Fibroblast of lung (primary cell): ENCODE results near the gene GDPD3. TPM values are rescaled to one million over a fixed set of nuclear protein-coding genes. Genes with fewer than 3 reads are reported as not detected.

Experiments used
- DNase-seq, 2 donors: peaks; one replicate each; pipeline versions ENCODE4 v3.0.0 to v3.0.0-alpha.2; 2010; ENCODE audit warnings: low read depth in 2 of 2
- H2AFZ ChIP-seq: 2 replicates; pipeline ENCODE4 v1.5.1; 2012; ENCODE audit warnings: low read length, control low read depth, inconsistent platforms
- H3K27ac ChIP-seq: 2 replicates; pipeline ENCODE4 v1.5.1; 2011; ENCODE audit warnings: low read length, control low read depth; ENCODE audit not compliant: insufficient read depth
- H3K27me3 ChIP-seq: 2 replicates; pipeline ENCODE4 v1.5.1; 2011; ENCODE audit warnings: mild to moderate bottlenecking, low read length; ENCODE audit not compliant: control insufficient read depth, insufficient read depth
- H3K36me3 ChIP-seq: 2 replicates; pipeline ENCODE4 v1.5.1; 2011; ENCODE audit warnings: low read length; ENCODE audit not compliant: control insufficient read depth, insufficient read depth
- H3K4me1 ChIP-seq: 2 replicates; pipeline ENCODE4 v1.5.1; 2011; ENCODE audit warnings: low read length; ENCODE audit not compliant: control insufficient read depth, insufficient read depth; ENCODE audit errors: extremely low read depth
- H3K4me2 ChIP-seq: 2 replicates; pipeline ENCODE4 v1.5.1; 2011; ENCODE audit warnings: low read length, control low read depth; ENCODE audit not compliant: insufficient read depth; ENCODE audit errors: extremely low read depth
- H3K4me3 ChIP-seq, 4 experiments: fragments of 200-600 bp in 1 of 4; sonication (generic) in 1 of 4; replicated peaks in 1 of 4; 2 replicates each; pipeline ENCODE4 v1.5.1; 2011 to 2016; ENCODE audit warnings: low read length in 4 of 4, low read depth in 3 of 4, mild to moderate bottlenecking in 3 of 4, control low read depth in 2 of 4, inconsistent platforms in 1 of 4, mixed read lengths in 1 of 4; ENCODE audit not compliant: insufficient read depth in 1 of 4; ENCODE audit errors: control extremely low read depth in 1 of 4
- H3K79me2 ChIP-seq: 2 replicates; pipeline ENCODE4 v1.5.1; 2012; ENCODE audit warnings: mild to moderate bottlenecking, low read length, inconsistent platforms; ENCODE audit not compliant: control insufficient read depth, insufficient read depth
- H3K9ac ChIP-seq: 2 replicates; pipeline ENCODE4 v1.5.1; 2011; ENCODE audit warnings: mild to moderate bottlenecking, low read length, control low read depth; ENCODE audit not compliant: insufficient read depth
- H3K9me3 ChIP-seq: 2 replicates; pipeline ENCODE4 v1.5.1; 2012; ENCODE audit warnings: low read depth, low read length; ENCODE audit not compliant: control insufficient read depth, insufficient read depth
- H4K20me1 ChIP-seq: 2 replicates; pipeline ENCODE4 v1.5.1; 2011; ENCODE audit warnings: low read length; ENCODE audit not compliant: control insufficient read depth, insufficient read depth; ENCODE audit errors: extremely low read depth
- EZH2 ChIP-seq: IDR thresholded peaks from 2 replicates; pipeline ENCODE4 v1.5.1; 2012; ENCODE audit warnings: low read length, control low read depth, mild to moderate bottlenecking; ENCODE audit errors: missing control alignments
- polyA plus RNA-seq, 2 donors: library from polyadenylated mRNA; depleted of rRNA in 1 of 2; stranded (reverse) in 1 of 2; unstranded in 1 of 2; fragments of >200 nt; gene quantifications; 2 replicates each; pipeline ENCODE4 v1.2.1, GENCODE V29; 2011 to 2012; ENCODE audit warnings: missing spikeins in 1 of 2
- total RNA-seq: library from RNA; depleted of rRNA; stranded (reverse); fragments of >200 nt; gene quantifications from 2 replicates; pipeline ENCODE4 v1.2.1, GENCODE V29; 2014
- TF ChIP-seq, protein P1 (sequence below), 2 donors: IDR thresholded peaks in 1 of 2; conservative IDR thresholded peaks in 1 of 2; 1 replicate in 1 of 2; 2 replicates in 1 of 2; pipeline ENCODE4 v1.5.1; 2011 to 2012; ENCODE audit warnings: low read length in 2 of 2, control low read depth in 1 of 2, inconsistent platforms in 1 of 2, low read depth in 1 of 2, mild to moderate bottlenecking in 1 of 2

The GDPD3 gene
- total and polyA plus RNA-seq, 2 donors (not counting 1 experiment from before 2014, with no cell fraction given), result 1.2 TPM

DNA sequence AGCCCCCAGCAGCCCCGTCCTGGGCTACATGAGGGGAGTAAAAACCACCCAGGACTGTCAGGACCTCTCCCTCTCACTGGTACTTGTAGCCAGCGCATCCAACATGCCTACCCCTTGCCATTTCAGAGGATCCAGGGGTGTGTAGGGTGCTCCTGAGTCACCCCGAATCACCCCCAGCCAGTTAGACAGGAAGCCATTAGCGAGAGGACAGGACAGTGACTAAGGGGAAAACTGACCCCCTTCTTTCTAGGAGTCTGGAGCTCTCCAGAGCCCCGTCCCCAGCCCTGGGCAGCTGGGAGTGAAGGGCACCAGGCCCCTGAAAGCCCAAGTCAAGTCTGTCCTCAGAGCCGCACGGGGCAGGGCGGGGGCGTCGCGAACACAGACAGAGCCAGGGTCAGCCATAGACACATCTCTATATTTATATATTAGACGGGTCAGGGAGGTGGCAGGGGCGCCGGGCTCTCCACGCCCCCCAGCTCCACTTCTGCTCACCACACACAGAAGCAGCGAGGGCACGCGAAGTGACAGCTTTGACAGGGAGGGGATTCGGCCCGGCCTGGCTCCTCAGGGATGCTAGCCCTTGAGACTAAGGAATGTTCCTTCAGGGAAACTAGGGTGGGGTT lies 485 bp upstream of the GDPD3 start:
- Histone ChIP-seq H3K36me3 (peaks cover 27% of the 10 kb centered on the region), H3K4me2 (no peak overlapping the region), H3K27ac (peak overlapping the region; percentile 10), H3K9ac (no peak overlapping the region), H3K4me1 (peaks cover 8% of the 10 kb centered on the region), H3K9me3 (no peaks in the 10 kb centered on the region), H4K20me1 (no peaks in the 10 kb centered on the region), H3K79me2 (no peaks in the 10 kb centered on the region), H3K27me3 (no peaks in the 10 kb centered on the region), H2AFZ (no peak overlapping the region), H3K4me3 (no peak overlapping the region)
- no peak for DNase-seq
- TF ChIP-seq, protein P1, sequence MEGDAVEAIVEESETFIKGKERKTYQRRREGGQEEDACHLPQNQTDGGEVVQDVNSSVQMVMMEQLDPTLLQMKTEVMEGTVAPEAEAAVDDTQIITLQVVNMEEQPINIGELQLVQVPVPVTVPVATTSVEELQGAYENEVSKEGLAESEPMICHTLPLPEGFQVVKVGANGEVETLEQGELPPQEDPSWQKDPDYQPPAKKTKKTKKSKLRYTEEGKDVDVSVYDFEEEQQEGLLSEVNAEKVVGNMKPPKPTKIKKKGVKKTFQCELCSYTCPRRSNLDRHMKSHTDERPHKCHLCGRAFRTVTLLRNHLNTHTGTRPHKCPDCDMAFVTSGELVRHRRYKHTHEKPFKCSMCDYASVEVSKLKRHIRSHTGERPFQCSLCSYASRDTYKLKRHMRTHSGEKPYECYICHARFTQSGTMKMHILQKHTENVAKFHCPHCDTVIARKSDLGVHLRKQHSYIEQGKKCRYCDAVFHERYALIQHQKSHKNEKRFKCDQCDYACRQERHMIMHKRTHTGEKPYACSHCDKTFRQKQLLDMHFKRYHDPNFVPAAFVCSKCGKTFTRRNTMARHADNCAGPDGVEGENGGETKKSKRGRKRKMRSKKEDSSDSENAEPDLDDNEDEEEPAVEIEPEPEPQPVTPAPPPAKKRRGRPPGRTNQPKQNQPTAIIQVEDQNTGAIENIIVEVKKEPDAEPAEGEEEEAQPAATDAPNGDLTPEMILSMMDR (conservative IDR thresholded peaks at IDR 0.05 in 1 of 2, IDR thresholded peaks at IDR 0.05 in 1 of 2; ENCODE audit: low read depth in 1 of 2, low read length in 2 of 2), result no peak
- no peak for TF ChIP-seq EZH2

DNA sequence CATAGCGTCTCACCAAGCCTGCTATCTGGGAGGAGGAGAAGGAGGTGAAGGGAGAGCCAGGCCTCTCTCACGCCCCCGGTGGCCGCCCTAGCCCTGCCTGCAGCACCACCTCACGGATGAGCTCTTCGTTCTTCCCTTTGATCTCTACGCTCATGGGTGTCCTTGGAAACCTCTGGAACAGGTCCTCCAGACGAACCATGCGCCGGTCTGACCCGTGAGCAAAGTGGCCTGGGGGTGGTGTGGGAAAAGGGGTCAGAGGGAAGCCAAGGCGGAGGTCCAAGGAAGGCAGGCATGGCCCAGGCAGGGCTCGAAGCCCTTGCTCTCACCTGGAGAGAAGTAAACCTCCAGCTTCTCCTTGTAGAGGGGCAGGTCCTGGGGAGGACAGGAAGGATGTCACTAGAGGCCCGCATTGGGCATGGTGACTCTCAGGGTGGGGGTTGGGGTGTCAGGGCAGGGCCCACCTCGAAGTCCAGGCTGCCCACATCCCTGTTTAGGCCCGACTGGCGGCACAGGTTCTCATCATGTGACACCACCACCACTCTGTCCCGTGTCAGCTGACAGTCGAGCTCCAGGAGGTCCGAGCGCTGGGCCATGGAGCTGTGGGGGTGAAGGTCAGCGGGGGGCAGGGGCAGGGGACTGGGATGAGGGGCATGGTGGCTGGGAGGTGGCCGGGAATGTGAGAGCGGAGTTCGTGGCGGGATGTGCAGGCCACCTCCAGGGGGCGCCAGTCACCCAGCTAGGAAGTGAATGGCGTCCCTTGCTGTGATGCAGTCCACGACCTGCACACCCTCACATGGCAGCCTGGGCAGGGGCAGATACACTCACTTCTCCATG lies 923 bp downstream of the GDPD3 start:
- peak; percentile 30 to 58 for DNase-seq
- TF ChIP-seq, protein P1 (conservative IDR thresholded peaks at IDR 0.05 in 1 of 2, IDR thresholded peaks at IDR 0.05 in 1 of 2; ENCODE audit: low read depth in 1 of 2, low read length in 2 of 2), result peak; percentile 52 to 61
- TF ChIP-seq EZH2, result no peak
- Histone ChIP-seq H3K4me1 (peaks cover 8% of the 10 kb centered on the region), H3K27me3 (no peaks in the 10 kb centered on the region), H3K79me2 (no peaks in the 10 kb centered on the region), H3K9me3 (no peaks in the 10 kb centered on the region), H3K27ac (no peak overlapping the region), H2AFZ (no peak overlapping the region), H3K4me3 (no peak overlapping the region), H3K4me2 (no peak overlapping the region), H3K36me3 (peaks cover 23% of the 10 kb centered on the region), H3K9ac (no peak overlapping the region), H4K20me1 (no peaks in the 10 kb centered on the region)

DNA sequence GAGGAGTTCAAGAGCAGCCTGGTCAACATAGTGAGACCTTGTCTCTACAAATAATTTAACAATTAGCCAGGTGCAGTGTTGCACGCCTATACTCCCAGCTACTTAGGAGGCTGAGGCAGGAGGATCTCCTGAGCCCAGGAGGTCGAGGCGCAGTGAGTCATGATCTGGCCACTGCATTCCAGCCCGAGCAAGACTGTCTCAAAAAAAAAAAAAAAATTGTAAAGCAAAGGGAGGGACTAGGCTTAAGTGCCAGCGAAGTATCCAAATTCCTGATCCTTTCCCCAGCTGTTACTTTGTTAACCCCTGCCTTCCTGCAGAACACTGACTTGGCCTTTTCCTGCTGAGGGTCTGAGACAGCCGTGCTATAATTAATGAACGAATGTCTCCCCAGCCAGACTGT lies 2.7 kb downstream of the GDPD3 start:
- TF ChIP-seq EZH2, result no peak
- TF ChIP-seq, protein P1 (conservative IDR thresholded peaks at IDR 0.05 in 1 of 2, IDR thresholded peaks at IDR 0.05 in 1 of 2; ENCODE audit: low read depth in 1 of 2, low read length in 2 of 2), result no peak
- Histone ChIP-seq H3K9ac (no peak overlapping the region), H3K27ac (no peak overlapping the region), H3K4me2 (no peak overlapping the region), H3K4me1 (peaks cover 8% of the 10 kb centered on the region), H3K36me3 (peaks cover 20% of the 10 kb centered on the region), H3K27me3 (no peaks in the 10 kb centered on the region), H3K79me2 (no peaks in the 10 kb centered on the region), H2AFZ (no peak overlapping the region), H3K4me3 (no peak overlapping the region), H4K20me1 (no peaks in the 10 kb centered on the region), H3K9me3 (no peaks in the 10 kb centered on the region)
- DNase-seq, result peak; percentile 21 to 26
